ENCODE data around the gene MEDAG.

MEDAG gene

DNA sequence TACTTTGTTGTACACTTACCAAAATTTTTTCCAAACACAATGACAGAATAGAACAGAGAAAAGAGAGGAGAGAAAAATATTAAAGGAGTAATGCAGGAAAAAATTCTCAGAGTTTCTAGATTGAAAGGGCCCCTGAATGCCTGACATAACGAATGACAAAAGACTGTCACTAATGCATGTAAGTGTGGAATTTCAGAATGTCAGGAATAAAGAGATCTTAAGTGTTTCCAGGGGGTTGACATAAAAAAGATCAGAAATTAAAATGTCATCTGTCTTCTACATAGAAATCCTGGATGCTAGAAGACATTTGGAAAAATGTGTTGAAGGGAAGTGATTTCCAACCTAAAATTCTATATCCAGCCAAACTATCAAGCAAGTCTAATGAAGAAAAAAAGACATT is 53.6 kb downstream of the MEDAG start:
- no peak overlapping the region for H3K4me2 ChIP-seq (ENCODE audit: low read length)
- H3K9ac ChIP-seq (ENCODE audit: low read length) = no peak overlapping the region
- no peak overlapping the region for H3K27ac ChIP-seq (ENCODE audit: low read length)
- no peak overlapping the region for H2AFZ ChIP-seq (ENCODE audit: low read depth, low read length)
- H3K9me3 ChIP-seq (ENCODE audit: insufficient read depth, low read length) = no peaks in the 10 kb centered on the region
- H3K79me2 ChIP-seq (ENCODE audit: low read length) = no peaks in the 10 kb centered on the region
- no peak overlapping the region for H3K4me3 ChIP-seq (ENCODE audit: low read length)
- no peaks in the 10 kb centered on the region for H3K36me3 ChIP-seq (replicated peaks; ENCODE audit: low read depth, low read length)
- no peaks in the 10 kb centered on the region for H4K20me1 ChIP-seq (ENCODE audit: insufficient read depth, low read length)
- H3K27me3 ChIP-seq (ENCODE audit: low read depth, low read length) = peaks cover 78% of the 10 kb centered on the region
- TF ChIP-seq EZH2phosphoT487 (IDR thresholded peaks at IDR 0.05; ENCODE audit: low read depth) = no peak
- TF ChIP-seq, protein P1, sequence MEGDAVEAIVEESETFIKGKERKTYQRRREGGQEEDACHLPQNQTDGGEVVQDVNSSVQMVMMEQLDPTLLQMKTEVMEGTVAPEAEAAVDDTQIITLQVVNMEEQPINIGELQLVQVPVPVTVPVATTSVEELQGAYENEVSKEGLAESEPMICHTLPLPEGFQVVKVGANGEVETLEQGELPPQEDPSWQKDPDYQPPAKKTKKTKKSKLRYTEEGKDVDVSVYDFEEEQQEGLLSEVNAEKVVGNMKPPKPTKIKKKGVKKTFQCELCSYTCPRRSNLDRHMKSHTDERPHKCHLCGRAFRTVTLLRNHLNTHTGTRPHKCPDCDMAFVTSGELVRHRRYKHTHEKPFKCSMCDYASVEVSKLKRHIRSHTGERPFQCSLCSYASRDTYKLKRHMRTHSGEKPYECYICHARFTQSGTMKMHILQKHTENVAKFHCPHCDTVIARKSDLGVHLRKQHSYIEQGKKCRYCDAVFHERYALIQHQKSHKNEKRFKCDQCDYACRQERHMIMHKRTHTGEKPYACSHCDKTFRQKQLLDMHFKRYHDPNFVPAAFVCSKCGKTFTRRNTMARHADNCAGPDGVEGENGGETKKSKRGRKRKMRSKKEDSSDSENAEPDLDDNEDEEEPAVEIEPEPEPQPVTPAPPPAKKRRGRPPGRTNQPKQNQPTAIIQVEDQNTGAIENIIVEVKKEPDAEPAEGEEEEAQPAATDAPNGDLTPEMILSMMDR (IDR thresholded peaks at IDR 0.05; ENCODE audit: low read depth, low read length) = no peak
- H3K4me1 ChIP-seq (ENCODE audit: low read length) = no peaks in the 10 kb centered on the region

DNA sequence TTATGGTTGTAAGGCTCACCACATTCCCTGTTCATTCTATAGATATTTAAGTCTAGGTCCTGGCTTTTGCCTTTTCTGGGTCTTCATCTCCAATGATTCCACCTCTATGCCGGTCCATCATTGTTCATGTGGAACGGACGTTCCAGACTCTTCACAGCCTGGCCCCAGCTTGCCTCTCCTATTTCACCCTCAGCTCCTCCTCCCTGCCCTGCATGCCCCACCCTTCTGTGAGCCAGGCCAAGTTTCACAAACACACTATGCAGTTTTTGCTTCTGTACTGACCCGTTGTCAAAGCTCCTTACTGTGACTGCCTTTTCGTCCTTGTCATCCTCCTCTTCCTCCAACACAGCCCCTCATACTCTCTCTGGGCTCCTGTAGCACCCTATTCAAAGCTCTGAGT is 57.7 kb downstream of the MEDAG start:
- Histone ChIP-seq H3K4me1 (ENCODE audit: low read length) (no peaks in the 10 kb centered on the region), H3K4me2 (ENCODE audit: low read length) (no peak overlapping the region), H3K9me3 (ENCODE audit: insufficient read depth, low read length) (no peaks in the 10 kb centered on the region), H2AFZ (ENCODE audit: low read depth, low read length) (no peak overlapping the region), H3K27me3 (ENCODE audit: low read depth, low read length) (peaks cover 83% of the 10 kb centered on the region), H3K9ac (ENCODE audit: low read length) (no peak overlapping the region), H3K4me3 (ENCODE audit: low read length) (no peak overlapping the region), H3K36me3 (replicated peaks; ENCODE audit: low read depth, low read length) (no peaks in the 10 kb centered on the region), H3K79me2 (ENCODE audit: low read length) (no peaks in the 10 kb centered on the region), H3K27ac (ENCODE audit: low read length) (no peak overlapping the region), H4K20me1 (ENCODE audit: insufficient read depth, low read length) (no peaks in the 10 kb centered on the region)
- TF ChIP-seq, protein P1 (IDR thresholded peaks at IDR 0.05; ENCODE audit: low read depth, low read length) = no peak
- TF ChIP-seq EZH2phosphoT487 (IDR thresholded peaks at IDR 0.05; ENCODE audit: low read depth) = no peak

DNA sequence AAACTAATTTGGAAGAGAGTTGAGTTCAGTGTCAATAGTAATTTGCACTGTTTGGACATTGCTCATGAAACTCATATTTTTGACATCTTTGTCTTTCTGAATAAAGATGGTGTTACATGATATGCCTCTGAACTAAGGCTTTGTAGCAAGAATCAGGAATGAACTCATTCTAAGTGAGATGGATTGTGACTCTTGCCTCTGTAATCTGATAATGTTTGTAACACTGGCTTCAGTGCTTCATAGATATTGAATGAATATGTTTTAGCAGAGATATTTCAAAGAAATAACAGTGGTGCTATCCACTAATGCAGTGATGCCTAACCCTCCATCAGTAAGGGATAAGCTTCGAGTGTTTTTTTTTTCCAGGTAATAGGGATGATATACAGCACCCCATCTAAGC is 59.3 kb downstream of the MEDAG start:
- no peak overlapping the region for H3K9ac ChIP-seq (ENCODE audit: low read length)
- H3K4me3 ChIP-seq (ENCODE audit: low read length) = no peak overlapping the region
- H2AFZ ChIP-seq (ENCODE audit: low read depth, low read length) = no peak overlapping the region
- H3K79me2 ChIP-seq (ENCODE audit: low read length) = no peaks in the 10 kb centered on the region
- no peak overlapping the region for H3K27ac ChIP-seq (ENCODE audit: low read length)
- TF ChIP-seq EZH2phosphoT487 (IDR thresholded peaks at IDR 0.05; ENCODE audit: low read depth) = no peak
- TF ChIP-seq, protein P1 (IDR thresholded peaks at IDR 0.05; ENCODE audit: low read depth, low read length) = no peak
- H3K36me3 ChIP-seq (replicated peaks; ENCODE audit: low read depth, low read length) = no peaks in the 10 kb centered on the region
- no peaks in the 10 kb centered on the region for H3K4me1 ChIP-seq (ENCODE audit: low read length)
- H3K4me2 ChIP-seq (ENCODE audit: low read length) = no peak overlapping the region
- H3K9me3 ChIP-seq (ENCODE audit: insufficient read depth, low read length) = no peaks in the 10 kb centered on the region
- H3K27me3 ChIP-seq (ENCODE audit: low read depth, low read length) = peaks cover 85% of the 10 kb centered on the region
- no peaks in the 10 kb centered on the region for H4K20me1 ChIP-seq (ENCODE audit: insufficient read depth, low read length)

DNA sequence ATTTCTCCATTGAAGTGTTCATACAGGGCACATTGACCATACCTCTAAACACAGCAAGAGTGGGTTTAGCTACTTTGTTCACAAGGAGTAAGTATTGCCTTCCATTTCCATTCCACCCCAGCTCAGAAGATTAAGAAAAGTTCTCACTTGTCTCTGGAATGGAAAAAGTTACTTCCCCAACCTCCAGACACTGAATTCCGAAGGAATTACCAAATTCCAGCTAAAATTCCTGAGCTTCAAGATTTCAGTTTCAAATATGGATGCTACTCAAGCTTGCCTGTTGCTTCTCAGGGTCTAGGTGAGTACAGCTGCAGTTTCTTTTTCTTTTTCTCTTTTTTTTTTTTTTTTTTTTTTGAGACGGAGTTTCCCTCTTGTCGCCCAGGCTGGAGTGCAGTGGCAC is 60.0 kb downstream of the MEDAG start:
- H3K27ac ChIP-seq (ENCODE audit: low read length) = no peak overlapping the region
- H3K79me2 ChIP-seq (ENCODE audit: low read length) = no peaks in the 10 kb centered on the region
- H3K9ac ChIP-seq (ENCODE audit: low read length) = no peak overlapping the region
- no peaks in the 10 kb centered on the region for H3K9me3 ChIP-seq (ENCODE audit: insufficient read depth, low read length)
- no peaks in the 10 kb centered on the region for H4K20me1 ChIP-seq (ENCODE audit: insufficient read depth, low read length)
- no peaks in the 10 kb centered on the region for H3K36me3 ChIP-seq (replicated peaks; ENCODE audit: low read depth, low read length)
- TF ChIP-seq, protein P1 (IDR thresholded peaks at IDR 0.05; ENCODE audit: low read depth, low read length) = no peak
- no peak for TF ChIP-seq EZH2phosphoT487 (IDR thresholded peaks at IDR 0.05; ENCODE audit: low read depth)
- H3K4me1 ChIP-seq (ENCODE audit: low read length) = no peaks in the 10 kb centered on the region
- peaks cover 85% of the 10 kb centered on the region for H3K27me3 ChIP-seq (ENCODE audit: low read depth, low read length)
- no peak overlapping the region for H3K4me3 ChIP-seq (ENCODE audit: low read length)
- H2AFZ ChIP-seq (ENCODE audit: low read depth, low read length) = no peak overlapping the region
- no peak overlapping the region for H3K4me2 ChIP-seq (ENCODE audit: low read length)
